Gastrocnemius medialis (tissue), 4 donors: Measurements from ENCODE around the gene TSPAN5. TPM values are rescaled to one million over a fixed set of nuclear protein-coding genes. Genes with fewer than 3 reads are reported as not detected.

Experiments
- ATAC-seq, 2 donors: fragments of 150-250 bp; one replicate each; pipeline ENCODE4 v1.9.1; 2016
- DNase-seq, 2 donors: peaks; one replicate each; pipeline ENCODE4 v3.0.0-alpha.2; 2019
- H3K27ac ChIP-seq, 4 donors: fragments of 200-600 bp; sonication (generic); 1 replicate in 1 of 4; 2 replicates in 3 of 4; pipeline ENCODE4 v1.5.1; 2016 to 2018; ENCODE audit warnings: mild to moderate bottlenecking in 2 of 4, moderate library complexity in 1 of 4
- H3K27me3 ChIP-seq, 3 donors: fragments of 200-600 bp; sonication (generic) in 2 of 3; 1 replicate in 1 of 3; 2 replicates in 2 of 3; pipeline versions ENCODE4 v1.5.1 to v1.6.0; 2016 to 2019; ENCODE audit warnings: mild to moderate bottlenecking in 1 of 3, moderate library complexity in 1 of 3
- H3K36me3 ChIP-seq, 2 donors: fragments of 200-600 bp; sonication (generic) in 1 of 2; one replicate each; pipeline ENCODE4 v1.5.1; 2017 to 2018
- H3K4me1 ChIP-seq, 2 donors: fragments of 200-600 bp; sonication (generic) in 1 of 2; one replicate each; pipeline ENCODE4 v1.5.1; 2016 to 2017; ENCODE audit warnings: mild to moderate bottlenecking in 2 of 2
- H3K4me3 ChIP-seq, 4 donors: fragments of 200-600 bp; sonication (generic) in 3 of 4; 1 replicate in 1 of 4; 2 replicates in 3 of 4; pipeline ENCODE4 v1.5.1; 2016 to 2019; ENCODE audit warnings: mild to moderate bottlenecking in 2 of 4
- H3K9me3 ChIP-seq, 3 donors: fragments of 200-600 bp; sonication (generic) in 2 of 3; 1 replicate in 1 of 3; 2 replicates in 2 of 3; pipeline ENCODE4 v1.5.1; 2016 to 2019
- CTCF ChIP-seq, 5 experiments: fragments of 450-650 bp in 3 of 5; fragments of 200-600 bp in 2 of 5; sonication (generic) in 2 of 5; IDR thresholded peaks in 4 of 5; conservative IDR thresholded peaks in 1 of 5; 1 replicate in 4 of 5; 2 replicates in 1 of 5; pipeline ENCODE4 v1.5.1; 2016 to 2019; ENCODE audit warnings: antibody characterized with exemption in 5 of 5, mild to moderate bottlenecking in 3 of 5, moderate library complexity in 3 of 5
- POLR2A ChIP-seq, 2 donors: fragments of 450-650 bp; IDR thresholded peaks; one replicate each; pipeline ENCODE4 v1.6.1; 2017; ENCODE audit warnings: antibody characterized with exemption in 2 of 2, mild to moderate bottlenecking in 2 of 2, moderate library complexity in 2 of 2
- in situ Hi-C, 4 donors: fragments of 200-750 bp; cut with MboI; loops; one replicate each; pipeline versions ENCODE4 v1.15.0 to v1.8.0; 2017; ENCODE audit warnings: low sequenced_read_pairs in 4 of 4
- intact Hi-C: fragments of 100-400 bp; cut with DNase I; formaldehyde crosslinking; loops from one replicate; pipeline ENCODE4 v1.15.1; 2023; ENCODE audit warnings: low total_unique reads
- total RNA-seq, 4 donors: library from RNA; depleted of rRNA; stranded (reverse); fragments of >200 nt; gene quantifications; one replicate each; pipeline versions ENCODE4 v1.1.0 to v1.2.3, GENCODE V29; 2016

Gene TSPAN5
- total RNA-seq, 4 donors from 2014 or later: 0.55 to 18.7 (median 0.79) TPM

DNA sequence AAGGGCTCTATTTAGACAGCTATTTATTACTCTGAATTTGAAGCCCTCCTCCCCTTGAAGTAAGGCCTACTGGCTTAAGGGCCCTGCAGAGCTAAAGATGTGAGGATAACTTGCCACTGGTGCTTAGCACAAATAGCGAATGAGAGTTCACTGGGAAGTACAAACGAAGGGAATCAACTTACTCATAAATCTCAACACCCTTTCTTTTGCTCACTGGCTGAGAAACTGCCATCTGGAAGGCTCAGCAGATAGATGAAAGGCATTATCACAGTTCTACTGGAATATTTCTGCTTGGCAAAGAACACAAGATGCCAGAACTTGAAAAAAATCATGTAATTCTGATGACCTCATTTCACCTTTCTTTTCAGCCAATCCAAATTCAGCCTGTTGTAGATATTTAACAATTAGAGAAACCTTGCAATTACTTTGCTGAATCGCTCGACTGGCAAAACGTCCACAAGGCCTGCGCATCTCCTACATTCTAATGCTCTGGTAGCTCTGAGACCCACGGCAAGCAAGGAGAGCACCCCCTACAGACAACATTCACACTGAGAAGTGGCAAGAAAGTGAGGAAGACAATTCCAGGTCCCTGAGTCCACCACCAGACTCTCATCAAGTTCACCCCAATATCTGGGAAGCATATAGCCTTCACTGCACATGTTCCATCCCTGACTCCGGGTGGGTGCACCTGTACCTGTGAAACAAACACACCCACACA is 27.5 kb downstream of the TSPAN5 start:
- Histone ChIP-seq H3K4me3 (no peak overlapping the region), H3K9me3 (no peaks in the 10 kb centered on the region), H3K27me3 (no peaks in the 10 kb centered on the region), H3K4me1 (no peaks in the 10 kb centered on the region), H3K27ac (no peak overlapping the region), H3K36me3 (no peaks in the 10 kb centered on the region)
- intact Hi-C loops (no loop called here), in situ Hi-C loops (no loop called here)
- TF ChIP-seq CTCF (IDR thresholded peaks at IDR 0.05 in 4 of 5, conservative IDR thresholded peaks at IDR 0.05 in 1 of 5) (no peak), POLR2A (IDR thresholded peaks at IDR 0.05) (no peak)
- no peak for ATAC-seq
- no peak for DNase-seq

DNA sequence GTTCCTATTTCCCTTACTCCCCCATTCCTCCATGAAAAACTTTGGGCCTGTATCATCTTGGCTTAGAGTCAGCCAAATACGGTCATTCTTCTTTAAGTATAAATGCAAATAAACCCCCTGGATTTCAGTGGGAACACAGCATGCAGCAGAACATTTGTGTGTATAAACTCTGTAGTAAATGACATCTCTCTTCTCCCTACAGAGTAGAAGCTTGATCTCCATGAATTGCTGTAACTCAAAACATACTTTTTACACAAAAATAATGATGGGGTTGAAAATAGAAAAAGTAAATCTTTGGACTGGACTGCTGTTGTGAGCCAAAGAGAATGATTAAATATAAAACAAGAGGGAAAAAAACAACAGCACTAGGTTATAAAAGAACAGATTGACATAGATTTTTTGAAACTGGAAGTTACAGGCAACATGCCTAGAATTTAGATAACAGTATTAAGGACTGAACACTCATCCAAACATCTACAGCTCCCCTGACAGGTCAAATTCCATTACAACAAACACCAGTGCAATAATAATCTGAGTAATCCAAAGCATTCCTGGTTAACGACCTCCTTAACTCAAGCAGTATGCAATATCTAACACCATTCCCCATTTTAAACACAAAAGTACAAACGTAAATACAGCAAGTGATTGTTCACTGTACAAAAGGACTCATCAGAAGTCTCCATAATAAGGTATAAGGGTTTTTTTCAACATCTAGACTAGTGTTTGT is 30.7 kb downstream of the TSPAN5 start:
- ATAC-seq: no peak
- intact Hi-C loops: no loop called here

DNA sequence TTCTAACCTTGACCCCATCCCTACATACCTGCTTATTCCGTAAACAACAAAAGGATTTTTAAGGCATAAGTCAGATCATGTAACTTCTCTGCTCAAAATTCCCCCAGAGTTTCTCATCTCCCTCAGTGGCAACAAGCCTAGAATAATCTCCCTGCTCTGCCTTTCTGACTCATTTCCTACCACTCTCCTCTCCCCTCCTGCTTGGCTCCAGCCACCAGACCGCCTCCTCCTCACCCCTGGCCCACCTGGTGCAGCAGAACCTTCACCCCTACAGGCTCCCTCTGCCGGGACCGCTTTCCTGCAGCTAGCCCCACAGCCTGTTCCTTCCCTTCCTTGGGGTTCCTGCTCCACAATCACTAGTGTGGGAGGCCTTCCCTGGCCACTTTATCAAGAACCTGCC is 32.1 kb downstream of the TSPAN5 start:
- Histone ChIP-seq H3K27me3 (no peaks in the 10 kb centered on the region), H3K4me1 (no peaks in the 10 kb centered on the region)
- intact Hi-C loops: no loop called here

More for the DNA sequence above, 30.7 kb downstream of the TSPAN5 start:
- no peak overlapping the region for H3K27ac ChIP-seq
- DNase-seq: no peak
- H3K4me3 ChIP-seq: no peak overlapping the region
- no peaks in the 10 kb centered on the region for H3K9me3 ChIP-seq
- no peaks in the 10 kb centered on the region for H3K4me1 ChIP-seq
- TF ChIP-seq CTCF (IDR thresholded peaks at IDR 0.05 in 4 of 5, conservative IDR thresholded peaks at IDR 0.05 in 1 of 5): no peak
- TF ChIP-seq POLR2A (IDR thresholded peaks at IDR 0.05): no peak
- H3K36me3 ChIP-seq: no peaks in the 10 kb centered on the region
- in situ Hi-C loops: no loop called here
- H3K27me3 ChIP-seq: no peaks in the 10 kb centered on the region

DNA sequence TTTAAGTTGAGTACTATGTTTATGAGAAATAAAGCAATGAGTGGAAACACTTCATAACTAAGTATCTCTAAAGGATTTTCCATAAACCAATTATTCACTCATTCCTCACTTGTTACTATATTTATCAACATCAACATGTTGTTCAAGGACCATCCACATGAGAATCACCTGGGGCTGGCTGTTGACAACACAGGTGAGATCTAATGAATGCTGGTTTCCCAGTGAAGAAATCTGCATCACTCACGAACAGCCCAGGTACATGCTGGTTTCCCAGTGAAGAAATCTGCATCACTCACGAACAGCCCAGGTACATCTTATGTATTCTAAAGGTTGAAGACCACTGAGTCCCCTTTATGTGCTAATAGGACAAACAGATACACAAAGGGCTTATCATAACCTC is 32.5 kb downstream of the TSPAN5 start:
- Histone ChIP-seq H3K4me1 (no peaks in the 10 kb centered on the region), H3K9me3 (no peaks in the 10 kb centered on the region), H3K27ac (no peak overlapping the region), H3K4me3 (no peak overlapping the region), H3K27me3 (no peaks in the 10 kb centered on the region), H3K36me3 (no peaks in the 10 kb centered on the region)
- ATAC-seq: no peak
- TF ChIP-seq CTCF (IDR thresholded peaks at IDR 0.05 in 4 of 5, conservative IDR thresholded peaks at IDR 0.05 in 1 of 5) (no peak), POLR2A (IDR thresholded peaks at IDR 0.05) (no peak)
- intact Hi-C loops (no loop called here), in situ Hi-C loops (no loop called here)
- no peak for DNase-seq

More for the DNA sequence above, 32.1 kb downstream of the TSPAN5 start:
- no peak overlapping the region for H3K4me3 ChIP-seq
- H3K36me3 ChIP-seq: no peaks in the 10 kb centered on the region
- ATAC-seq (no peak), DNase-seq (no peak)
- no peak overlapping the region for H3K27ac ChIP-seq
- no peaks in the 10 kb centered on the region for H3K9me3 ChIP-seq
- in situ Hi-C loops: no loop called here
- TF ChIP-seq POLR2A (IDR thresholded peaks at IDR 0.05): no peak
- no peak for TF ChIP-seq CTCF (IDR thresholded peaks at IDR 0.05 in 4 of 5, conservative IDR thresholded peaks at IDR 0.05 in 1 of 5)
